GM12875 (cell line): ENCODE data around the gene ARMC8.

Experiments used
- H3K4me3 ChIP-seq: one replicate; pipeline ENCODE4 v1.5.1; 2011; ENCODE audit warnings: low read depth, low read length, control low read depth
- TF ChIP-seq, protein P1 (sequence below): IDR thresholded peaks from 2 replicates; pipeline ENCODE4 v1.5.1; 2011; ENCODE audit warnings: low read depth, mild to moderate bottlenecking, control low read depth, inconsistent platforms, low read length, moderate library complexity, borderline replicate concordance; ENCODE audit not compliant: insufficient read depth

ARMC8 gene

DNA sequence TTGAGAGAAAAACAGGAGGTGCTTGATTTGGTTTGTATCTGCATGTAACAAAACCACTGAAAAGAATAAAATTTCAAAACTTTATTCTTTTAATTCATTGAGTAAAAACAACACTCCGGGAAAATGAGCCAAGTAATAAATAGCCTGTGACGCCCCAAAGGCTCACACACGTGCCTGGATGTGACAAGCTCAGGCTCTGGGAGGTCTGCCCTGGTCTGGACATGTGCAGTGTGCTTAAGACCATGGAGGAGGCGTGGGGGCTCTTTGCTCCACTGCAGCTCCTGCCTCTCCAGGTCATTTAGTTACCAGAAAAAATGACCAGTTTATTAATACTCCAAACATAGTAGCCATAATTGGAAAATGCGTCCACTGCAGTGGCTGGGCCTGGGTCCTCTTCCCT is 151.1 kb downstream of the ARMC8 start:
- H3K4me3 ChIP-seq, result no peak overlapping the region
- TF ChIP-seq, protein P1, sequence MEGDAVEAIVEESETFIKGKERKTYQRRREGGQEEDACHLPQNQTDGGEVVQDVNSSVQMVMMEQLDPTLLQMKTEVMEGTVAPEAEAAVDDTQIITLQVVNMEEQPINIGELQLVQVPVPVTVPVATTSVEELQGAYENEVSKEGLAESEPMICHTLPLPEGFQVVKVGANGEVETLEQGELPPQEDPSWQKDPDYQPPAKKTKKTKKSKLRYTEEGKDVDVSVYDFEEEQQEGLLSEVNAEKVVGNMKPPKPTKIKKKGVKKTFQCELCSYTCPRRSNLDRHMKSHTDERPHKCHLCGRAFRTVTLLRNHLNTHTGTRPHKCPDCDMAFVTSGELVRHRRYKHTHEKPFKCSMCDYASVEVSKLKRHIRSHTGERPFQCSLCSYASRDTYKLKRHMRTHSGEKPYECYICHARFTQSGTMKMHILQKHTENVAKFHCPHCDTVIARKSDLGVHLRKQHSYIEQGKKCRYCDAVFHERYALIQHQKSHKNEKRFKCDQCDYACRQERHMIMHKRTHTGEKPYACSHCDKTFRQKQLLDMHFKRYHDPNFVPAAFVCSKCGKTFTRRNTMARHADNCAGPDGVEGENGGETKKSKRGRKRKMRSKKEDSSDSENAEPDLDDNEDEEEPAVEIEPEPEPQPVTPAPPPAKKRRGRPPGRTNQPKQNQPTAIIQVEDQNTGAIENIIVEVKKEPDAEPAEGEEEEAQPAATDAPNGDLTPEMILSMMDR, result no peak

DNA sequence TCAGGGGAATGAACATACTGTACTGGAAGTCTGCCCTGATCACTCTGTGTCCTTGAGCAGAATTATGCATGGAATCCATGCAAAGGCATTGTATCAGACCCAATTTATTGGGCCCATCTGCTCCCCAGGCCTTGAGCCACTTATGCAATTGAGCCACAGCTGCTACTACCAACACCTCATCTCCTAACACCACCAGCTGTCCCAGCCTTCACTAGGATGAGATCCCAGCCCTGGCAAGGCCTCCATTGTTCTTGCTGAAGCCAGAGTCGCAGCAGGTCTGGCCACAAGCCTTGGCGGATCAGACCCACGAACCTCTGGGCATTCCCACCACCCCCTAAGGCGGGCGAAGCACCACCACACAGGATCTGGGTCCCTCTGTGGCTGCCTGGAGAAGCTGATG is 151.7 kb downstream of the ARMC8 start:
- TF ChIP-seq, protein P1, result no peak
- no peak overlapping the region for H3K4me3 ChIP-seq

DNA sequence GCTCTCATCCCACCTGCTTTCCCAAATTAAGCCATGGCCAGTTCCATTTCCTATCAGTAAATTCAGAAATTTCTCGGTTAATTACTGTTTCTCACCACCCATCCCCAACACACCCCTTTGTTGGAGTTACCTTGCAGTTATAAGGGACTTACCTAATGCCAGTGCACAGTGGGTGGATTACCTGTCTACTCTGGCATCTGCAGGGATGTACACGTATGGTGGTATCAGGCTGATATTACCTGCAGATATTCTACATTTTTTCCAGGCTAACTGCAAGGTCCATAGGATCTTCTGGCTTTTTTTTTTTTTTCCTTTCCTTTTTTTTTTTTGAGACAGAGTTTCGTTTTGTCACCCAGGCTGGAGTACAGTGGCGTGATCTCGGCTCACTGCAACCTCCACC is 153.4 kb downstream of the ARMC8 start:
- TF ChIP-seq, protein P1, result no peak
- no peak overlapping the region for H3K4me3 ChIP-seq

DNA sequence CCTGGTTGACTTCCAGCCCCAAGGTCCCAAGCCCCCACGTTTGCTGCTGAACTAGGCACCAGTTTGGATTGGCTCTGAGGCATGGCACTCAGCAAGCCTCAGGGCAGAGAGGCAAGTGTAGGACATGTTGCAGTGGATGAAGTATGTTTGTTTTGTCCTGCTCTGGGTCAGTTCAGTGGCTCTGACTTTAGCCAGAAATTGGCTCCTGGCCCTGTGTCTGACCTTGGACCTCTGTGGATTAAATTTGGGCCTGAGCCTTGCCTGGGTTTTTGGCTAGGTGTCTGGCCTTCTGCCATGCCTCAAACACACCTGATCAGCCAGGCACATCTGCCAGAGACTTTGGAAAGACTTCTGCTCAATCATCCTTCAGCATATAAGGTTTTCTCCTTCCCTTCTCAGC is 157.7 kb downstream of the ARMC8 start:
- no peak overlapping the region for H3K4me3 ChIP-seq
- TF ChIP-seq, protein P1, result no peak
